GM19025 (cell line): ENCODE results near the gene AAGAB.
"Not testable (repeated sequence)": the region's sequence is repeated elsewhere in the genome, so short reads cannot be mapped to it uniquely, and the experiment has no call there.

ENCODE experiments used
- ATAC-seq: cut with Tn5 transposase; IDR thresholded peaks from one replicate; pipeline ENCODE4 v1.9.1; 2021; ENCODE audit warnings: mild to moderate bottlenecking, low read depth, moderate library complexity; ENCODE audit not compliant: unreplicated experiment

The AAGAB gene, protein sequence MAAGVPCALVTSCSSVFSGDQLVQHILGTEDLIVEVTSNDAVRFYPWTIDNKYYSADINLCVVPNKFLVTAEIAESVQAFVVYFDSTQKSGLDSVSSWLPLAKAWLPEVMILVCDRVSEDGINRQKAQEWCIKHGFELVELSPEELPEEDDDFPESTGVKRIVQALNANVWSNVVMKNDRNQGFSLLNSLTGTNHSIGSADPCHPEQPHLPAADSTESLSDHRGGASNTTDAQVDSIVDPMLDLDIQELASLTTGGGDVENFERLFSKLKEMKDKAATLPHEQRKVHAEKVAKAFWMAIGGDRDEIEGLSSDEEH

GRCh38 chr15:67254238-67255175 lies at the start of gene AAGAB, which contains the start of gene IQCH:
AAGAB (minus strand) TSS chr15:67254661; CDS start chr15:67254631, 30 bp downstream.
IQCH (plus strand) TSS chr15:67254786; CDS start chr15:67254897, 111 bp downstream.
- ATAC-seq = peak; percentile 95

- no peak for ATAC-seq
These were observed 49.3 kb upstream of the AAGAB start for GRCh38 chr15:67303490-67304363.

- ATAC-seq = no peak
These were observed 46.0 kb upstream of the AAGAB start for GRCh38 chr15:67300266-67301025.

DNA sequence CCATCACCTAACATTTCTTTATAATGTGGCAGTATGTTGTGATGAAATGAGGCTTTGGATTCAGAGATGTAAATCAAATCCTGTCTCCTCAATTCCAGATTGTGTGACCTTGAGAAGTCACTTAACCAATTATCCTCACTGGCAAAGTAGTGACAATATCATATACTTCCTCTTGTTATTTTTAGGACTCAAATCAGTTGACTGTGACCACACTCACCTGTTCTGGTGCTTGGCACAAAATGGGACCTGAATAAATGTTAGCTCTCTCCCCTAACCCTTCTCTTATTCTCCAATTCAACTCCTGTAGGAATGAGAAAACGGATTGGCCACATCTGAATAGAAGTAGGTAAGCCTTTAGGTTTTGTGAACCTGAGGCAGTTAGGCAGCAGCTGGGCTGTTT lies 42.2 kb upstream of the AAGAB start:
- ATAC-seq = no peak

- ATAC-seq = no peak
These were observed 41.7 kb upstream of the AAGAB start for GRCh38 chr15:67296188-67296587.

DNA sequence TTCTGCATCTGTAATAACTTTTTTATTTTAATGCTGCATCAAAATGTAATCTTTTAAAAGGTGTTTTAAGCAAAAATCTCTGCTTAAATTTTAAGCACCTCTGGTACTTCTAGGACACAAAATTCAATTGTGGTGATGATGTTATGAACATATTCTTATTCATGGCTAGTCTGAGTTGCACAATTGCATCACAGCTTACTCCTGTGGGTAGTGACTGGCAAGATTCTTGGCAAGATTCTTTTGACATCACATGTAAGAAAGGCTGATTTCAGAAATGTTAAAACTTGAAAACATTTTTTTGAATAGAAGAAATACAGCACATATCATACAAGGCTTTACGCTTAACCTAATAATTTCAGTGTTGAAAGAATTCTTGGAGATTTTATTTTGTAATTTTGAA lies 35.9 kb upstream of the AAGAB start:
- ATAC-seq = no peak

DNA sequence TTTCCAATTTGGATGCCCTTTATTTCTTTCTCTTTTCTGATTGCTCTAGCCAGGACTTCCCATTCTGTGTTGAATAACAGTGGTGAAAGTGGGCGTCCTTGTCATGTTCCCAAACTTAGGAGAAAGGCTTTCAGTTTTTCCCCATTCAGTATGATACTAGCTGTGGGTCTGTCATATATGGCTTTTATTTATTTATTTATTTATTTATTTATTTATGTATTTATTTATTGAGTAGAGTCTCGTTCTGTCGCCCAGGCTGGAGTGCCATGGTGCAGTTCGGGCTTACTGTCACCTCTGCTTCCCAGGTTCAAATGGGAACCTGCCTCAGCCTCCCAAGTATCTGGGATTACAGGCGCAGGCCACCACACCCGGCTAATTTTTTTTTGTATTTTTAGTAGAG lies 31.9 kb upstream of the AAGAB start:
- not testable (repeated sequence) for ATAC-seq

- ATAC-seq = not testable (repeated sequence)
These were observed 31.2 kb upstream of the AAGAB start for GRCh38 chr15:67285625-67286024.

GRCh38 chr15:67281714-67282113 lies 27.3 kb upstream of the AAGAB start:
- no peak for ATAC-seq

GRCh38 chr15:67280217-67280616 lies 25.8 kb upstream of the AAGAB start:
- ATAC-seq = no peak

DNA sequence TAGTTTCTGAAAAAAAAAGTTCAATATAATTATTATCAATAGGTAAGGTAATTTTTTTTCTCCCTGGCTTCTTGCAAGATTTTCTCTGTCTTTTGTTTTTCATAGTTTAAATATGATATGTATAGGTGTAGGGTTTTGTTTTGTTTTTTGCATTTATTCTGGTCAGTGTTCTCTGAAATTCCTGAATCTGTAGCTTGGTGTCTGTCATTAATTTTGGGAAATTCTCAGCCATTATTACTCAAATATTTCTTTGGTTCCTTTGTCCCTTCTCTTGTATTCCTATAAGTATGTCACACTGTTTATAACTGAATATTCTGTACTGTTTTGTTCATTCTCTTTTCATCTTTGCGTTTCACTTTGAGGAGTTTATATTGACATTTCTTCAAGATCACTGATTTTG lies 22.2 kb upstream of the AAGAB start:
- ATAC-seq = no peak

GRCh38 chr15:67274236-67274635 lies 19.8 kb upstream of the AAGAB start:
- ATAC-seq = no peak

- ATAC-seq = no peak
These were observed 13.8 kb upstream of the AAGAB start for GRCh38 chr15:67267951-67268941.

DNA sequence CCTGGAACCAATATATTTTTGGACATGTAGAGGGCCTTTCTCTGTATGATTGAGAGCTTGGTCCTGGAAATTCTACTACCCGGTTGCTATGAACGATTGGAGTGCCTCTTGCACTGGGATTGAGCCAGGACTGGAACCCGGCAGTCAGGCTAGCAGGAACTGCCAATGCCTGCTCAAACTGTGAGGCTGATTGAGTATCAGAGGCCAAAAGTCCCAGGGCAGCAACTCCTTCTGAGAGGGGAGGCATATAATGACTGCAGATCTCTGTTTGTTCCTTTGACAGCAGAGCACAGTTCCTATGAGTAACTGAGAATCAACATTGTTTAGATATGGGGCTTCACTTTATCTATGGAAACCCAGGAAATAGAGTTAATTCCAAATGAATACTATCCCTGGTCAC lies 13.0 kb upstream of the AAGAB start:
- ATAC-seq = no peak

DNA sequence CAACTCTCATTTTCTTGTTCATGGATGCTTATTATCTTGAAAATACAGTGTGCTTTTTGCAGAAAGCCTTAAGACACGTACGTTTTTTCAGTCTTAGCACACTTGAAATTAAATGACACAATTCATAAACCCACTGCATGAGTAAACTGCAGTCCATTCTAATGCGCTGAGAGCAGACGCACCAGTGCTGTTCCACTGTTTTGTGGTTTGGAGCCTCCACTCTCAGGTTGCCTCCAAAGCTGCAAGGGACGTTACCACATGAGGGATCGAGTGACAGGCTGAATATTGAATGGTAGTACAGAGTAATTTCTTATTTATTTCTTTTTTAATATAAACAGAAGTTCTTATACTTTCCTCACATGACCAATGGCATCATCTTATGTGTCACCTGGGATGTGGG lies 12.4 kb upstream of the AAGAB start:
- ATAC-seq = no peak

- ATAC-seq = no peak
These were observed 5.3 kb upstream of the AAGAB start for GRCh38 chr15:67259806-67260205.

- no peak for ATAC-seq
These were observed 4.9 kb upstream of the AAGAB start for GRCh38 chr15:67259379-67259778.

DNA sequence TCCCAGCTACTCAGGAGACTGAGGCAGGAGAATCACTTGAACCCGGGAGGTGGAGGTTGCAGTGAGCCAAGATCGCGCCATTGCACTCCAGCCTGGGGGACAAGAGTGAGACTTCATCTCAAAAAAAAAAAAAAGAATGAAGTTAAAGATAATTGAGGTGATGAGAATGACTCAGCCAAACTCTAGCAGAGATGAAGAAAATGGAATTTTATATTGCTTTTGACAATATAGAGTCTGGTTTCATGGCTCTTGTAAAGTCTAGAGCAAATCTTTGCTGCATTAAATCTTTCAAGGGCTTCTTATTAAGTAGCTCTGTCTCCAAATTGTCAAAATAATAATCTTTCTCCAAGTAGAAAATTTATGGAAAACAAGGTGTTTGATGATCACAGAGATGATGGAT lies 4.0 kb upstream of the AAGAB start:
- not testable (repeated sequence) for ATAC-seq

- ATAC-seq = no peak
These were observed 1.6 kb upstream of the AAGAB start for GRCh38 chr15:67256051-67256450.
